Measurements from ENCODE around the gene HLA-E. TPM values are rescaled to one million over a fixed set of nuclear protein-coding genes. Genes with fewer than 3 reads are reported as not detected.

The HLA-E gene
- total and polyA plus RNA-seq, 2 of the 13 experiments (the other 11 are each of a cell fraction or from before 2014, with no cell fraction given) = 45.2 to 90.4 TPM

DNA sequence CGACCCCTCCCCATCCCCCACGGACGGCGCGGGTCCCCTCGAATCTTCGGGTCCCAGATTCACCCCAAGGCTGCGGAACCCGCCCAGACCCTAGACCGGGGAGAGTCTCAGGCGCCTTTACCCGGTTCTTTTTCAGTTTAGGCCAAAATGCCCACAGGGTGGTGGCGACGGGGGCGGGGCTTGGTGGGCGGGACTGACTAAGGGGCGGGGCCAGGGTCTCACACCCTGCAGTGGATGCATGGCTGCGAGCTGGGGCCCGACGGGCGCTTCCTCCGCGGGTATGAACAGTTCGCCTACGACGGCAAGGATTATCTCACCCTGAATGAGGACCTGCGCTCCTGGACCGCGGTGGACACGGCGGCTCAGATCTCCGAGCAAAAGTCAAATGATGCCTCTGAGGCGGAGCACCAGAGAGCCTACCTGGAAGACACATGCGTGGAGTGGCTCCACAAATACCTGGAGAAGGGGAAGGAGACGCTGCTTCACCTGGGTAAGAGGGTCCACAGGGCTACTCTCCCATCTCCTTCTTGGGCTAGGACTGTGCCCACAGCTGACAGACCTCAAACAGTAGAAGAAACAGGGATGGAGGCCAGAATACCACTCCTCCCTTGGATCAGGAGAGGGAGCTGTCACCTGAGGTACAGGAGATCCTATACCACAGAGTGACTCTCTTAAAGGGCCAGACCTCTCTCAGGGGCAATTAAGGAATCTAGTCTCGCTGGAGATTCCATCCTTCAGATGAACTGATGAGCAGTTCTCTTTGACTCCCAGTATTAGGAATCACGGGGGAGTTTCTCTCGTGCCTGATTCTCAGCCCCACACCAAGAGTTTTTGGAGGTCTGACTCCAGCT, 942 bp downstream of the HLA-E start (continued):
- TF ChIP-seq, protein P1, sequence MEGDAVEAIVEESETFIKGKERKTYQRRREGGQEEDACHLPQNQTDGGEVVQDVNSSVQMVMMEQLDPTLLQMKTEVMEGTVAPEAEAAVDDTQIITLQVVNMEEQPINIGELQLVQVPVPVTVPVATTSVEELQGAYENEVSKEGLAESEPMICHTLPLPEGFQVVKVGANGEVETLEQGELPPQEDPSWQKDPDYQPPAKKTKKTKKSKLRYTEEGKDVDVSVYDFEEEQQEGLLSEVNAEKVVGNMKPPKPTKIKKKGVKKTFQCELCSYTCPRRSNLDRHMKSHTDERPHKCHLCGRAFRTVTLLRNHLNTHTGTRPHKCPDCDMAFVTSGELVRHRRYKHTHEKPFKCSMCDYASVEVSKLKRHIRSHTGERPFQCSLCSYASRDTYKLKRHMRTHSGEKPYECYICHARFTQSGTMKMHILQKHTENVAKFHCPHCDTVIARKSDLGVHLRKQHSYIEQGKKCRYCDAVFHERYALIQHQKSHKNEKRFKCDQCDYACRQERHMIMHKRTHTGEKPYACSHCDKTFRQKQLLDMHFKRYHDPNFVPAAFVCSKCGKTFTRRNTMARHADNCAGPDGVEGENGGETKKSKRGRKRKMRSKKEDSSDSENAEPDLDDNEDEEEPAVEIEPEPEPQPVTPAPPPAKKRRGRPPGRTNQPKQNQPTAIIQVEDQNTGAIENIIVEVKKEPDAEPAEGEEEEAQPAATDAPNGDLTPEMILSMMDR (CRISPR knock-in tag; IDR thresholded peaks at IDR 0.05) = peak; percentile 12; the same call in 1 of the 2 replicates
- TF ChIP-seq ZNF282 (IDR thresholded peaks at IDR 0.05; ENCODE audit: partially characterized antibody) (no peak), RBM39 (IDR thresholded peaks at IDR 0.05; ENCODE audit: low read depth, low read length, poor library complexity, severe bottlenecking) (peak; percentile 10), KDM2A (CRISPR knock-in tag; IDR thresholded peaks at IDR 0.05; ENCODE audit: borderline replicate concordance, low read depth) (no peak), RFXANK (CRISPR knock-in tag; IDR thresholded peaks at IDR 0.05) (no peak), ZNF207 (IDR thresholded peaks at IDR 0.05; ENCODE audit: borderline replicate concordance) (no peak), NFE2L2 (IDR thresholded peaks at IDR 0.05; ENCODE audit: low read length) (no peak), SP4 (CRISPR knock-in tag; IDR thresholded peaks at IDR 0.05) (peak; percentile 39; the same call in 1 of the 2 replicates), ZIK1 (CRISPR knock-in tag; IDR thresholded peaks at IDR 0.05; ENCODE audit: borderline replicate concordance, low read depth) (no peak), FOSL1 (CRISPR knock-in tag; IDR thresholded peaks at IDR 0.05; ENCODE audit: borderline replicate concordance) (no peak), ZNF17 (CRISPR knock-in tag; IDR thresholded peaks at IDR 0.05) (no peak), ZNF776 (CRISPR knock-in tag; IDR thresholded peaks at IDR 0.05) (no peak)
- TF ChIP-seq, protein P2, sequence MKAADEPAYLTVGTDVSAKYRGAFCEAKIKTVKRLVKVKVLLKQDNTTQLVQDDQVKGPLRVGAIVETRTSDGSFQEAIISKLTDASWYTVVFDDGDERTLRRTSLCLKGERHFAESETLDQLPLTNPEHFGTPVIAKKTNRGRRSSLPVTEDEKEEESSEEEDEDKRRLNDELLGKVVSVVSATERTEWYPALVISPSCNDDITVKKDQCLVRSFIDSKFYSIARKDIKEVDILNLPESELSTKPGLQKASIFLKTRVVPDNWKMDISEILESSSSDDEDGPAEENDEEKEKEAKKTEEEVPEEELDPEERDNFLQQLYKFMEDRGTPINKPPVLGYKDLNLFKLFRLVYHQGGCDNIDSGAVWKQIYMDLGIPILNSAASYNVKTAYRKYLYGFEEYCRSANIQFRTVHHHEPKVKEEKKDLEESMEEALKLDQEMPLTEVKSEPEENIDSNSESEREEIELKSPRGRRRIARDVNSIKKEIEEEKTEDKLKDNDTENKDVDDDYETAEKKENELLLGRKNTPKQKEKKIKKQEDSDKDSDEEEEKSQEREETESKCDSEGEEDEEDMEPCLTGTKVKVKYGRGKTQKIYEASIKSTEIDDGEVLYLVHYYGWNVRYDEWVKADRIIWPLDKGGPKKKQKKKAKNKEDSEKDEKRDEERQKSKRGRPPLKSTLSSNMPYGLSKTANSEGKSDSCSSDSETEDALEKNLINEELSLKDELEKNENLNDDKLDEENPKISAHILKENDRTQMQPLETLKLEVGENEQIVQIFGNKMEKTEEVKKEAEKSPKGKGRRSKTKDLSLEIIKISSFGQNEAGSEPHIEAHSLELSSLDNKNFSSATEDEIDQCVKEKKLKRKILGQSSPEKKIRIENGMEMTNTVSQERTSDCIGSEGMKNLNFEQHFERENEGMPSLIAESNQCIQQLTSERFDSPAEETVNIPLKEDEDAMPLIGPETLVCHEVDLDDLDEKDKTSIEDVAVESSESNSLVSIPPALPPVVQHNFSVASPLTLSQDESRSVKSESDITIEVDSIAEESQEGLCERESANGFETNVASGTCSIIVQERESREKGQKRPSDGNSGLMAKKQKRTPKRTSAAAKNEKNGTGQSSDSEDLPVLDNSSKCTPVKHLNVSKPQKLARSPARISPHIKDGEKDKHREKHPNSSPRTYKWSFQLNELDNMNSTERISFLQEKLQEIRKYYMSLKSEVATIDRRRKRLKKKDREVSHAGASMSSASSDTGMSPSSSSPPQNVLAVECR (CRISPR knock-in tag; IDR thresholded peaks at IDR 0.05; ENCODE audit: borderline replicate concordance) = 0 out of 2 replicates have a peak, but pooled peaks have one; percentile 14
- TF ChIP-seq, protein P3, sequence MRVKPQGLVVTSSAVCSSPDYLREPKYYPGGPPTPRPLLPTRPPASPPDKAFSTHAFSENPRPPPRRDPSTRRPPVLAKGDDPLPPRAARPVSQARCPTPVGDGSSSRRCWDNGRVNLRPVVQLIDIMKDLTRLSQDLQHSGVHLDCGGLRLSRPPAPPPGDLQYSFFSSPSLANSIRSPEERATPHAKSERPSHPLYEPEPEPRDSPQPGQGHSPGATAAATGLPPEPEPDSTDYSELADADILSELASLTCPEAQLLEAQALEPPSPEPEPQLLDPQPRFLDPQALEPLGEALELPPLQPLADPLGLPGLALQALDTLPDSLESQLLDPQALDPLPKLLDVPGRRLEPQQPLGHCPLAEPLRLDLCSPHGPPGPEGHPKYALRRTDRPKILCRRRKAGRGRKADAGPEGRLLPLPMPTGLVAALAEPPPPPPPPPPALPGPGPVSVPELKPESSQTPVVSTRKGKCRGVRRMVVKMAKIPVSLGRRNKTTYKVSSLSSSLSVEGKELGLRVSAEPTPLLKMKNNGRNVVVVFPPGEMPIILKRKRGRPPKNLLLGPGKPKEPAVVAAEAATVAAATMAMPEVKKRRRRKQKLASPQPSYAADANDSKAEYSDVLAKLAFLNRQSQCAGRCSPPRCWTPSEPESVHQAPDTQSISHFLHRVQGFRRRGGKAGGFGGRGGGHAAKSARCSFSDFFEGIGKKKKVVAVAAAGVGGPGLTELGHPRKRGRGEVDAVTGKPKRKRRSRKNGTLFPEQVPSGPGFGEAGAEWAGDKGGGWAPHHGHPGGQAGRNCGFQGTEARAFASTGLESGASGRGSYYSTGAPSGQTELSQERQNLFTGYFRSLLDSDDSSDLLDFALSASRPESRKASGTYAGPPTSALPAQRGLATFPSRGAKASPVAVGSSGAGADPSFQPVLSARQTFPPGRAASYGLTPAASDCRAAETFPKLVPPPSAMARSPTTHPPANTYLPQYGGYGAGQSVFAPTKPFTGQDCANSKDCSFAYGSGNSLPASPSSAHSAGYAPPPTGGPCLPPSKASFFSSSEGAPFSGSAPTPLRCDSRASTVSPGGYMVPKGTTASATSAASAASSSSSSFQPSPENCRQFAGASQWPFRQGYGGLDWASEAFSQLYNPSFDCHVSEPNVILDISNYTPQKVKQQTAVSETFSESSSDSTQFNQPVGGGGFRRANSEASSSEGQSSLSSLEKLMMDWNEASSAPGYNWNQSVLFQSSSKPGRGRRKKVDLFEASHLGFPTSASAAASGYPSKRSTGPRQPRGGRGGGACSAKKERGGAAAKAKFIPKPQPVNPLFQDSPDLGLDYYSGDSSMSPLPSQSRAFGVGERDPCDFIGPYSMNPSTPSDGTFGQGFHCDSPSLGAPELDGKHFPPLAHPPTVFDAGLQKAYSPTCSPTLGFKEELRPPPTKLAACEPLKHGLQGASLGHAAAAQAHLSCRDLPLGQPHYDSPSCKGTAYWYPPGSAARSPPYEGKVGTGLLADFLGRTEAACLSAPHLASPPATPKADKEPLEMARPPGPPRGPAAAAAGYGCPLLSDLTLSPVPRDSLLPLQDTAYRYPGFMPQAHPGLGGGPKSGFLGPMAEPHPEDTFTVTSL (CRISPR knock-in tag; IDR thresholded peaks at IDR 0.05; ENCODE audit: borderline replicate concordance) = no peak
